Measurements from ENCODE around the gene MTM1.

MTM1 gene

GRCh38 chrX:150655788-150656187 lies 87.4 kb downstream of the MTM1 start:
- Histone ChIP-seq H4K20me1 (ENCODE audit: insufficient read depth, low read length) (no peaks in the 10 kb centered on the region), H3K36me3 (replicated peaks; ENCODE audit: low read depth, low read length) (no peaks in the 10 kb centered on the region), H3K79me2 (ENCODE audit: low read length) (no peaks in the 10 kb centered on the region), H3K9ac (ENCODE audit: low read length) (no peak overlapping the region), H3K4me2 (ENCODE audit: low read length) (no peak overlapping the region), H3K9me3 (ENCODE audit: insufficient read depth, low read length) (no peaks in the 10 kb centered on the region), H3K4me3 (ENCODE audit: low read length) (no peak overlapping the region), H3K27ac (ENCODE audit: low read length) (no peak overlapping the region), H3K4me1 (ENCODE audit: low read length) (no peaks in the 10 kb centered on the region), H2AFZ (ENCODE audit: low read depth, low read length) (no peak overlapping the region), H3K27me3 (ENCODE audit: low read depth, low read length) (no peaks in the 10 kb centered on the region)
- no peak for TF ChIP-seq EZH2phosphoT487 (IDR thresholded peaks at IDR 0.05; ENCODE audit: low read depth)
- TF ChIP-seq CTCF (IDR thresholded peaks at IDR 0.05; ENCODE audit: low read depth, low read length), result no peak

GRCh38 chrX:150663073-150663472 lies 94.7 kb downstream of the MTM1 start:
- Histone ChIP-seq H4K20me1 (ENCODE audit: insufficient read depth, low read length) (no peaks in the 10 kb centered on the region), H3K27ac (ENCODE audit: low read length) (no peak overlapping the region), H3K4me1 (ENCODE audit: low read length) (peaks cover 14% of the 10 kb centered on the region), H3K27me3 (ENCODE audit: low read depth, low read length) (no peaks in the 10 kb centered on the region), H3K9ac (ENCODE audit: low read length) (no peak overlapping the region), H2AFZ (ENCODE audit: low read depth, low read length) (no peak overlapping the region), H3K4me3 (ENCODE audit: low read length) (no peak overlapping the region), H3K36me3 (replicated peaks; ENCODE audit: low read depth, low read length) (peaks cover 15% of the 10 kb centered on the region), H3K4me2 (ENCODE audit: low read length) (no peak overlapping the region), H3K9me3 (ENCODE audit: insufficient read depth, low read length) (no peaks in the 10 kb centered on the region), H3K79me2 (ENCODE audit: low read length) (no peaks in the 10 kb centered on the region)
- TF ChIP-seq CTCF (IDR thresholded peaks at IDR 0.05; ENCODE audit: low read depth, low read length) (no peak), EZH2phosphoT487 (IDR thresholded peaks at IDR 0.05; ENCODE audit: low read depth) (no peak)

DNA sequence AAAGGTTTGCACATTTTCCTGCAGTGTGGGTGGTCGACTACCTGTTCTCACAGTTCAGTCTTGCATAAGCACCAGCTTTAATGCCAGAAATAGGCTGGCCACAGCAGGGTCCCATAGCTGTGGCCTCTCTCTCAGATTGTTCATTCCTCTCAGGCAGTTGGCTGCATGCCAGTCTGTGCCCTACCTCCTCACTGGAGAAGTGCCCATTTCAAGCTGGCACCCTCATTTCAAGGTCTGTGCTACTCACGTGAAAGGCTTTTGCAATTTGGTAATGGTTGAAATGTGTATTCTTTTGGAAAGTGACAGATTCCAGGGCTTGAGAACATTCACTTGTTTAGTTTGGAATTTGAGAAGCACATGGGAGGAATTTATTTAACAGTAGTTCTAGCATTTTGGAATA lies 95.9 kb downstream of the MTM1 start:
- H3K4me1 ChIP-seq (ENCODE audit: low read length), result peaks cover 14% of the 10 kb centered on the region
- no peak overlapping the region for H2AFZ ChIP-seq (ENCODE audit: low read depth, low read length)
- no peaks in the 10 kb centered on the region for H4K20me1 ChIP-seq (ENCODE audit: insufficient read depth, low read length)
- H3K4me3 ChIP-seq (ENCODE audit: low read length), result no peak overlapping the region
- H3K79me2 ChIP-seq (ENCODE audit: low read length), result no peaks in the 10 kb centered on the region
- no peaks in the 10 kb centered on the region for H3K27me3 ChIP-seq (ENCODE audit: low read depth, low read length)
- no peak overlapping the region for H3K9ac ChIP-seq (ENCODE audit: low read length)
- H3K9me3 ChIP-seq (ENCODE audit: insufficient read depth, low read length), result no peaks in the 10 kb centered on the region
- no peak overlapping the region for H3K27ac ChIP-seq (ENCODE audit: low read length)
- H3K4me2 ChIP-seq (ENCODE audit: low read length), result no peak overlapping the region
- TF ChIP-seq CTCF (IDR thresholded peaks at IDR 0.05; ENCODE audit: low read depth, low read length) (no peak), EZH2phosphoT487 (IDR thresholded peaks at IDR 0.05; ENCODE audit: low read depth) (no peak)
- peaks cover 15% of the 10 kb centered on the region for H3K36me3 ChIP-seq (replicated peaks; ENCODE audit: low read depth, low read length)

DNA sequence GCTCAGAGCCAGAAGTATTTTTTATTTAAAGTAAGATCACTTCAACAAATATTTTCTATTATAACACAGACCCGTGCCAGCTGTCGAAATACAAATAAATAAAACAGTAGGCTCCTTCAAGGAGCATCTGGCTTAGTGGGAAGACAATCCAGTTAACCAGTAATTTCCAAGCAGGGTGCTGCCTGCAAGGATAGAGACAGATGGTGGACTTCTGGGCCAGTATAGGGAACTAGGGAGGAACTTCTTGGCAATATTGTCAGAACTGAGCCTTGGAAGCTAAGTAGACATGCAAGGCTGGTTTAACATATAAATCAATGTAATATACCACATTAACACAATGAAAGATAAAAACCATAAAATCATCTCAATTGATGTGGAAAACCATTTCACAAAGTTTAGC lies 107.8 kb downstream of the MTM1 start:
- Histone ChIP-seq H3K9me3 (ENCODE audit: insufficient read depth, low read length) (no peaks in the 10 kb centered on the region), H3K4me3 (ENCODE audit: low read length) (no peak overlapping the region), H3K27me3 (ENCODE audit: low read depth, low read length) (no peaks in the 10 kb centered on the region), H3K36me3 (replicated peaks; ENCODE audit: low read depth, low read length) (no peaks in the 10 kb centered on the region), H3K9ac (ENCODE audit: low read length) (no peak overlapping the region), H3K27ac (ENCODE audit: low read length) (no peak overlapping the region), H3K79me2 (ENCODE audit: low read length) (no peaks in the 10 kb centered on the region), H2AFZ (ENCODE audit: low read depth, low read length) (no peak overlapping the region), H3K4me2 (ENCODE audit: low read length) (no peak overlapping the region), H3K4me1 (ENCODE audit: low read length) (no peaks in the 10 kb centered on the region; the same call in 1 of the 2 replicates), H4K20me1 (ENCODE audit: insufficient read depth, low read length) (no peaks in the 10 kb centered on the region)
- no peak for TF ChIP-seq EZH2phosphoT487 (IDR thresholded peaks at IDR 0.05; ENCODE audit: low read depth)
- TF ChIP-seq CTCF (IDR thresholded peaks at IDR 0.05; ENCODE audit: low read depth, low read length), result no peak

Data from OCI-LY3 (cell line).